Neural progenitor cell (in vitro differentiated cells): ENCODE measurements around the gene SPDYE16.
"Not testable (repeated sequence)": the region's sequence is repeated elsewhere in the genome, so short reads cannot be mapped to it uniquely, and the experiment has no call there.

Source experiments
- EZH2 ChIP-seq: fragments of 200-600 bp; sonication (generic); IDR thresholded peaks from 2 replicates; pipeline ENCODE4 v1.6.1; 2017; ENCODE audit warnings: antibody characterized with exemption, mild to moderate bottlenecking, moderate library complexity
- EZH2phosphoT487 ChIP-seq: fragments of 200-600 bp; sonication (generic); IDR thresholded peaks from 2 replicates; pipeline ENCODE4 v1.6.1; 2017; ENCODE audit warnings: antibody characterized with exemption
- TF ChIP-seq, protein P1 (sequence below): fragments of 200-600 bp; sonication (generic); IDR thresholded peaks from 2 replicates; pipeline ENCODE4 v1.5.1; 2017; ENCODE audit warnings: antibody characterized with exemption, mild to moderate bottlenecking

DNA sequence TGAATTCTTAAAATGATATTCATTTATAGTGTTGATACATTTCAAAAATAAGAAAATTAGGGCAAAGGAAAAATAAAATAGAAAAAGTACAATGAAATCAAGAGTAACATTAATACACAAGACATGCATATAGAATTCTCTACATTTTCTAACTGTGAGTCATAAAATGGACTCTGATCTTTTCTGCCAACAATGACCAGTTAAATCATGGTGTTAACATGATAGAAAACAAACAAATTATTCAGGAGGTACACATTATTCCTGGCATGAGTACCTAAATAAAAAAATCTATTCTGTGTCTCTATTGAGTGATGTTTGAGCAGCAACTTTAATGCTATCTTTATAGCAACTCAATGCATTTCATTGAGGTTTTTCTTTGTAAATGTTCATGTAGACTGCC, 25.6 kb upstream of the SPDYE16 start:
- TF ChIP-seq, protein P1, sequence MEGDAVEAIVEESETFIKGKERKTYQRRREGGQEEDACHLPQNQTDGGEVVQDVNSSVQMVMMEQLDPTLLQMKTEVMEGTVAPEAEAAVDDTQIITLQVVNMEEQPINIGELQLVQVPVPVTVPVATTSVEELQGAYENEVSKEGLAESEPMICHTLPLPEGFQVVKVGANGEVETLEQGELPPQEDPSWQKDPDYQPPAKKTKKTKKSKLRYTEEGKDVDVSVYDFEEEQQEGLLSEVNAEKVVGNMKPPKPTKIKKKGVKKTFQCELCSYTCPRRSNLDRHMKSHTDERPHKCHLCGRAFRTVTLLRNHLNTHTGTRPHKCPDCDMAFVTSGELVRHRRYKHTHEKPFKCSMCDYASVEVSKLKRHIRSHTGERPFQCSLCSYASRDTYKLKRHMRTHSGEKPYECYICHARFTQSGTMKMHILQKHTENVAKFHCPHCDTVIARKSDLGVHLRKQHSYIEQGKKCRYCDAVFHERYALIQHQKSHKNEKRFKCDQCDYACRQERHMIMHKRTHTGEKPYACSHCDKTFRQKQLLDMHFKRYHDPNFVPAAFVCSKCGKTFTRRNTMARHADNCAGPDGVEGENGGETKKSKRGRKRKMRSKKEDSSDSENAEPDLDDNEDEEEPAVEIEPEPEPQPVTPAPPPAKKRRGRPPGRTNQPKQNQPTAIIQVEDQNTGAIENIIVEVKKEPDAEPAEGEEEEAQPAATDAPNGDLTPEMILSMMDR: not testable (repeated sequence)
- TF ChIP-seq EZH2phosphoT487, EZH2: not testable (repeated sequence)
